GM18499 (cell line): ENCODE measurements around the gene KBTBD13.

ENCODE experiments used
- ATAC-seq: cut with Tn5 transposase; IDR thresholded peaks from one replicate; pipeline ENCODE4 v1.9.1; 2021; ENCODE audit warnings: moderate number of reproducible peaks; ENCODE audit not compliant: insufficient read depth, unreplicated experiment

Gene KBTBD13

DNA sequence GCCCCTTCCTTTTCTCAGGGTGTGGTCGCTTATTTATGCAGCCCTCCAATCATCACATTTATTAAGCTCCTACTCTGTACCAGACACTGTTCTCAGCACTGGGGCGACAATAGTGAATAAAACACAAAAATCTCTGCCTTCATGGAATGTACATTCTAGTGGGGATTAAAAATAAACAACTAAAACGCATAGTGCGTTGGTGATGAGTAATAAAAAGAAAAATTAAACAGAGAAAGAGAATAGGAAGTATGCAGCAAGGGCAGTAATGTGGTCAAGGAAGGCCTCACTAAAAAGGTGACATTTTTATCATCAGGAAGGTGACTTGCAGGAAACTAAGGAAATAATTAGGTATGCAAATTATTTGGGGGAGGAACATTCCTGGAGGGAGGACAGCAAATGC lies 26.3 kb upstream of the KBTBD13 start:
- no peak for ATAC-seq

DNA sequence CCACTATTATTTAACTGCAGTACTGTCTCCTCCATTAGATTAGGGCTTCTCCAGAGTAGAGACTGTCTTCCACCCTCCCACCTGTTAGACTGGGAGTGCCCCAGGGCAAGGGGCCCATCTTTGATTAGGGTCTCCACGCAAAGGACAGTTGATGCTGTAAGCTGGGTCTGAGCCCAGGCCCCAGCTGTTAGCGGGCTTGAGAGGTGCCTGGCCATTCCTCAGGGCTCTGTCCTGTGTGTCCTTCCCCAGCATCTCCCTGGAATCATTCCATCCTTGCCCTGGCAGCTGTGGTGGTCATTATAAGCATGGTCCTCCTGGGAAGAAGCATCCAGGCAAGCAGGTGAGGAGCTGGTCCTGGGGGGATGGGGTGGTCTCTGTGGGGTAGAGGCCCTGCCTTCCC lies 25.3 kb upstream of the KBTBD13 start:
- ATAC-seq = no peak

DNA sequence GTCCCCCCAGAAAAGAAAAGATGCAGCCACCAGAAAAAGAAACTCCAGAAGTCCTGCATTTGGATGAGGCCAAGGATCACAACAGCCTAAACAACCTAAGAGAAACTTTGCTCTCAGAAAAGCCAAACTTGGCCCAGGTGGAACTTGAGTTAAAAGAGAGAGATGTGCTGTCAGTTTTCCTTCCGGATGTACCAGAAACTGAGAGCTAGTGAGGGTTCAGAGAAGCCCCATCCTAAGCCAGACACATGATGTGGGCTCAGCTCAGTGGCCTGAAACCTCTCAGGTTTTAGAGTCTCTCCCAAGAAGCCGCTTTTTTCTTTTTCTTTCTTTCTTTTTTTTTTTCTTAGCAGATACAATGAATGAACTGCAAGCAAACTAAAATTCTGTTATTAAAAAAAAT lies 23.6 kb upstream of the KBTBD13 start:
- ATAC-seq = no peak

DNA sequence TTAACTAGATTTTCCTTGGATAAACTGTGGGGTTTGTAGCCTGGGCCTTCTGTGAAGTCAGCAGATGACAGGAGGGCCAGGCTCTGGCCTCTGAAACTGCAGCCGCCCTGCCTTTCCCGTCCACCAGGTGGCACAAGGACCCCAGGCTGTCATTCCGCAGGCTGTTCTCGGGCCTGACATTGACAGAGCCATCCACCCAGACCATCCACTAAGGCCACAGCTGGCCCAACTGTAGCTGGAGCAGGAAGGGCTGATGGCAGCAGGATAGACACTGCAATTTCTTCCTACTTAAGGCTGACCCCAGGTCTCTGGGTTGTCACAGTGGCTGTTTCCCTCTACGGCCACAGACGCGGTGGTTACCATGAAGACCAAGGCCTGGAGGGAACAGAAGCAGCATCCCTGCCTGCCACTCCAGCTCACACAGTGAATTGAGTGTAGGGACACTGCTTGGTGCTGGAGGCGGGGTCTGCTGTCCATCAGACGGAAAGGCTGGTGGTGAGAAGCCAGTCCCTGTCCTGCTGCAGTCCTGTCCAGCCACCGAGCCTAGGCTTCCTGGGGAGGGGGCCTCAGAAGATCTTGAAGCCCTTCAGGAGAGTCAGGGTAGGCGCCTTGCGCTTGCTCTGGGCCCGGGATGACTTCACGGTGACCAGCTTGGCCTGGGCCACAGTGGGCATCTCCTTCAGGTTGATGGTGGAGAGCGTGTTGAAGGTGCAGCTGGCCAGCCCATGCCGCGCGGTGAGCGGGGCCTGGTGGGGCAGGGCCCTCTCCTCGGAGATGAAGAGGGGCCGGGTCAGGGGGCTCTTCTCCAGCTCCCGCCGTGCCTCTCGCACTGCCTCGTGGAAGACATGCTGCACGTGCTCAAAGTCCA lies 22.0 kb upstream of the KBTBD13 start:
- no peak for ATAC-seq

DNA sequence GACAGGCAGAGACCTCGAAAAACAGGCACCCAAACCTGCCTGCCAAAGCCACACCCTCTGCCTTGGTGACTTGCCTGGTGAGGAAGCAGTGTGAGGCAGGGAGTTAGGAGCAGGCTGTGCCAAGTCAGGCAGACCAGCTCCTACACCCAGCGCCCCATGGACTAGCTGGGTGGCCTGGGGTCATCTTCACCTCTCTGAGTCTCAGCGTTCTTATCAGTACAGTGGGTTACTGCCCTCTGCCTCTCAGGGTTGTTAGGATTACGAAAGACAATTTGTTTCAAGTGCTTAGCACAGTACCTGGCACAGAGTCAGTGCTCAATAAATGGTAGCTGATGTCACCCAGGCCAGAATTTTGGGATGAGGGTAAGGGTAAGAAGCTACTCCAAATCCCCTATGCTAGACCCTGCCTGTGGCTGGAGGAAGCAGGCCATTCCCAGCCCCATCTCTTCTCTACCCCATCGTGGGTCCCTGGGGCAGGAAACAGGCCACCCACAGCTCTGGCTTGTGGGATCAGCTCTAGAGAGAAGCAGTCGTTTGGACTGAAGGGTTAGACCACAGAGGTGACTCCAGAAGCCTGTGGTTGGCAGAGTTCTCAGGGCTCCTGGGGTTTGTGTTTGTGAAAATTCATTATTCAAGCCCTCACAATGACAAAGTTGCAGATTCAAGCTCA lies 21.2 kb upstream of the KBTBD13 start:
- ATAC-seq = no peak

DNA sequence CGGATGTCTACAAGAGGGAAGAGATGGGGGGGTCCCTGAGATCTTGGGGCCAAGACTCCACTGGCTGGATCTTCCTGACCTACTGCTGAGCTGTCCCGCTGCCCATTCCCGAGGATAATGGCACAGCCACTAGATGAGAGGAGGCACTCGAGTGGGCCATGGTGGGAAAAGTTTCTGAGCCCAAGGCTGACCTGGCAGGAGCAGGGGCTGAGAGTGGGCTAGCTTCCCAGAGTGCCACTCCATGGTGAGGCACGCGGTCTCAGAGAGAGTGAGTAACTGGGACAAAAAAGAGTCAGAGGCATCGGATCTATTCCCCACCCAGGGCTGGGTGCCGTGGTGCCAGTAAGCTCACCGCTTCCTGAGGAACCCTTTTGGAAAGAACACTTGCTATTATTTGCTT lies 20.4 kb upstream of the KBTBD13 start:
- no peak for ATAC-seq

DNA sequence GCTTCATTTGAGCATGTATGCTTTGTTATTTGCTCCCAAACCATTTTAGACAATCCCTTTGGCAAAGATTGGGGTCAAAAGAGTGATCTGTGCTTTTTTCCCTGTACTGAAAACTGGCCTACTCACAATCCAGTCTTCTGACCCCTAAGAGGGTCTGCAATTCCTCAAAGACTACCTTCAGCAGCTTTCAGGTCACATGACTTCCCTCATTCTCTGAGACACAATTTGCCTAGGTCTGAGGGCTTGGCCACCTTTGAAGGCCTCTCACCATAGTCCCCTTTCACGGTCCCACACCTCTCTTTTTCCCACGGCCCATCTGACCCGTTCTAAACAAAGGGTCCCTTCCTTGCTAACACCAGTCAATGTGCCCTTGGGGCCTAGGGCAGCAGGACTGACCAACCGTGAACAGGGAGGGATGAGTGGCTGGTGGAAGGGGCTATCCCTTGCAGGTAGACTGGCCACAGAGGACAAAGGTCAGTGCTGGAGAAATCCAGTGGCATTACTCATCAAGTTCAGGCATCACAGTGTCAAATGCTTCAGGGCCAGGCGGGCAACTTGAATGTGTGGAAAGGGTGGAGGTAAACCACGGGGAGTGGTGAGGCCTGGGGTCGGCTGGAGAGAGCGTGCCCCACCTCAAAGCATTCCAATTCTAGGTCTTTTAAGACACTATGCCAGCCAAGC lies 19.5 kb upstream of the KBTBD13 start:
- no peak for ATAC-seq

DNA sequence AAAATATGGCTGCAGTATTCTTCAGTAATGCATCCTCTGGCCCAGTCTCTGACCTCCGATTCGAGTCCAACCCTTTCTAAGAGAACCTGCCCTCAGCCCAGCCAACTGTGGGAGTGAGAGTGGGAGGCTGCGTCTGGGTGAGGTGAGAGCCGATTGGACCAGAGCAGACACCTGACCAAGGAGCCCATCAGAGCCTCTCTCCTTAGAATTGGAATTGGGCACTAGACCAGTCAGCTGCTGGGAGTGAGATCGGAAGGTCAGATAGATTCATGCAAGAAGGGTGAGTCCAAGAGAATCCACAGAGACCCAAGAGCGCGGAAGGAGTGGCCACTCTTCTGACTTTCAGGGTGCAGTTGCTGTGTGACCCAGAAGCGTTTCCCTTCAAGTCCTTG lies 19.0 kb upstream of the KBTBD13 start:
- ATAC-seq = no peak

DNA sequence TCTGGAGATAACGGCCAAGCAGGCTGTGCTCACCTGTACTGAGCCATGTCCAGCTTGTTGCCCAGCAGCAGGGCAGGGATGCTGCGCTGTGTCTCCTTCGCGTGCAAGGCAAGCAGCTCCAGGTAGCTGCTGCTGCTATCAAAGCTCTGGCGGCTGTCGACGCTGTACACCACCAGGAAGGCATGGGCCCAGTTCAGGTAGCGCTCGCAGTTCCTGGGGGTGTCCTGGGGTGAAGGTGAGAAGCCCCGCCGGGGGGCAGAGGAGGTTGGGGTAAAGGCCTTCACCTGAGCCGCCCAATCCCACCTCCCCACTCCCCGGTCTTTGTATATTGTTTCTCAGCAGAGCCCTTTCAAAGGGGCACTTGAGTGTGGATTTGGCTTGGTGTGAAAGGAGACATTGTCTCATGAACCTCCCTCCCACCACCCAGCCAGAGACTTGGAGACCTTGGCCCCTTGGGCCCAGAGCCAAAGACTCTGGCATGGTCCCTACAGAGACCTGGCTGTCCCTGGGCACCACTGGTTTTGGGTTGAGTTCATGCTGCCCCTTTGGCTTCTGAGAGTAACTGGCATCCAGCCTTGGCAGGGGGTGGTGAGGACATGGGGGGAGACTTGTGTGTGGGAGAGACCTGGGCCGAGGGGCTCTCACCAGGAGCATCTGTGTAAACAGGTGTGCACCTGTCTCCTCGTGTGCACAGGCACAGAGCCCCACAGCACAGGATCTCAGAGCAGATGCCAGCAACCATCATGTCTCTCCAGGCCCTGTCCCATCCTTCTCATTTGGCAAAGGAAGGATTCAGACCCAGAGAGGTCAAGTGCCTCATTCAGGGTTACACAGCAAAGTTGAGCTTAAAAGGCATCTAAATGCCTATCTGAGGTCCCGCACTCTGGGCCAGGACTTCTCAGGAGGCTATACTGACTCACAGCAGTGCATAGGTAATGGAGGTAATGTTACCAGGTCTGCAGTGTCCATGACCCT lies 17.9 kb upstream of the KBTBD13 start:
- no peak for ATAC-seq

DNA sequence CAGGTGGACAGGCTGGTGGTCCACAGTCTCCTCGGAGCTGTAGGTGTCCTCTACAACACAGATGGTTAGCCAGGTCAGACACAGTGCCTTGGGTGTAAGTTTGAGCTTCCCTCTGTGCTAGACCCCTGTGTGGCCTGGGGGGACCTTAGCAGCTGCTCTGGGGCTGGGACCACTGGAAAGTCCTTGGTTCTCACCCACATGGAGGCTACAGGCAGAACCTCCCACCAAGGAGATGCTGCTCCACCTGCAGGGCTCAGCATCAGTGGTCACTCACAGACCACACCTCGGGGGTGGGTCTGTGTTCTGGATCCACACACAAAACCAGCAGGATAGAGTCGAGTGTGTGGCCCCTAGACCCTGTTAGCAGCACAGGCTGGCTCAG lies 17.2 kb upstream of the KBTBD13 start:
- ATAC-seq = no peak

DNA sequence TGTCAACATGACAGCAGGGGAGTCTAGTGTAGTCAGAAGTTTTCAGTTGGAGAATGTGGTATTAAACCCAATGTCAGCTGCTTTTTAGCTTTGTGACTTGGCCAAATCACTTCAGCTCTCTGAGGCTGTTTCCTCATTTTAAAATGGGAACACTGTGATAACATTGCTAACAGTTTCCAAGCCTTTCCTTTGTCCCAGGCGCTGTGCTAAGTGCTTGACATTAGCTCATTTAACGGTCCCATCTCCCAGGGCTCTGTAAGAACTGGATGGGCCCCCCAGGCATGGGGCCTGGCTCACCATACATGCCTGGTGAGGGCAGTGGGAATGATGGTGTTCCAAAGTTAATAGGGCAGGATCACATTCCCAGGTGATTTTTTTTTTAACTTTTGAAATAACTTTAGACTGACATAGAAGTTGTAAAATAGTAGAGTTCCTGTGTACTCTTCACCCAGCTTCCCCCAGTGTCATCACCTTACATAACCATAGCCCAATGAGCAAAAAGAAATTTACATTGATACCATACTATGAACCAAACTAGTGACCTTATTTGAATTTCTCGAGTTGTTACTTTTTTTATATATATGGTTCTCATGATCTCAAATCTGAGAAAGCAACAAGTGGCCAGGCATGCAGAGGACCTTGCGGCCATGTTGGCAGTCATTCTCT lies 16.5 kb upstream of the KBTBD13 start:
- ATAC-seq = no peak

DNA sequence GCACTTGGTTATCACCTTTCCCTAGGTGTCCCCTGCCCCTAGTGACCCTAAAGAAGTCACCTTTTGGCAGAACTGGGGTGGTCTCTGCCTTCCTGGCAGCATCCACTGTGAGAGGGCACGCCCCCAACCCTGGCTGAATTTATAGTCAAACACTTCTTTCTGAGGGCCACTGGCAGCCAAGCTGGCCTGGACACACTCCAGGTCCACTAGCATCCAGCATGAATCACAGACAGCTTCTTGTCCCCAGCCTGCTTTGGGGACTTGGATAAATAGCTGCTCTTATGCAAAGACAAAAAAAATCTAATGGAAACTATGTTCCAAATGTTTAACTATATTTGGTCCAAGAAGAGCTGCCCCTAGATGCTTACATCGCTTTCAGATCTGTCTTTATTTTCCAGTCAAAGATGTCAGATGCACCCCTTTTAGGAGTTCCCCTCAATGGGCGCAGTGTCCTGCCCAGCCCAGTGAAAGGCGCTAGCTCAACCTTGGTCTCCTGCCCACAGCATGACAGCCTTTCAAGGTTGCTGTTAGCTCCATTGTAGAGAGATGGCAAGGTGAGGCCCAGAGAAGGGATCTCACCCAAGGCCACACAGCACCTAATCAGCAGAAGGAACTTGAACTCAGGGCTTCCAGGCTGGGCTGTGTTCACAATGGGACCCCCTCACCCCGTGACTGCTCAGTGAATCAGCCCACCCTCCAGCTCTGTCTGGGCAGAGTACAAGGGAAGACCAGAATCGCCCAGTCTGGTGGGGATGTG lies 15.7 kb upstream of the KBTBD13 start:
- no peak for ATAC-seq

DNA sequence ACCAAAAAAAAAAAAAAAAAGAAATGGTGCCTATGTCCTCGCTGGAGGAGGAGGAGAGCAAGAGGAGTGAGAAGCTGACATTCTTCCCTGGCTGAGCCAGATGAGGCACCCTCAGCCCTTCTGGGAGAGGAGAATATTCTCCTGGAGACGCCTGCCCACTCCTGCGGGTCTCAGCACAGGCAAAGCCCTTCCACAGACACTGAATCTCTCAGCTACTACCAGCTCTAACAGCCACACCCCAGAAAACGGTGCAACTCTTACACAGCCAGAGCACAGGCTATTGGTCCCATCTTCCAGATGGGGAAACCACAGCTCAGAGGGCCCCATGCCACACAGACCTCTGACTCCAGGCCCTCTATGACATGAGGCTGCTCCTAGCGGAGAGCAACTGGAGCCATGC lies 14.5 kb upstream of the KBTBD13 start:
- ATAC-seq = no peak

DNA sequence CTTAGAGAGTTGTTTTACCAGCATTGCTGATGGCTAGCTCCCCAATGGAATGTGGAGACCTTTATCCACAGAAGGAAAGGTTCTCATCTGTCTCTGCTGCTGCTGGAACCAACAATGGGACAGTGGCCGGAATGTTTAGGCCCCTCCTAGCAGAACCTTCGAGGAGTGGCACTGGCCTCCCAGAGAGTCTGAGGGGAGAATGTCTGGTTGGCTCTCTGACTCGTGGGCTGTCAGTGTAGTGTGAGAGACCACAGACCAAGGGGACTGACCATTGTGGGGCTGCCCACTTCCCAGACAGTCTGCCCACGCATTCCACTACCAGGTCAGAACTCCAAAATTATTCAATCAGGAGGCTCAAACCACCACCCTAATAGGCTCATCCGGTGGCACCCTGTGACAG lies 13.8 kb upstream of the KBTBD13 start:
- ATAC-seq = no peak

DNA sequence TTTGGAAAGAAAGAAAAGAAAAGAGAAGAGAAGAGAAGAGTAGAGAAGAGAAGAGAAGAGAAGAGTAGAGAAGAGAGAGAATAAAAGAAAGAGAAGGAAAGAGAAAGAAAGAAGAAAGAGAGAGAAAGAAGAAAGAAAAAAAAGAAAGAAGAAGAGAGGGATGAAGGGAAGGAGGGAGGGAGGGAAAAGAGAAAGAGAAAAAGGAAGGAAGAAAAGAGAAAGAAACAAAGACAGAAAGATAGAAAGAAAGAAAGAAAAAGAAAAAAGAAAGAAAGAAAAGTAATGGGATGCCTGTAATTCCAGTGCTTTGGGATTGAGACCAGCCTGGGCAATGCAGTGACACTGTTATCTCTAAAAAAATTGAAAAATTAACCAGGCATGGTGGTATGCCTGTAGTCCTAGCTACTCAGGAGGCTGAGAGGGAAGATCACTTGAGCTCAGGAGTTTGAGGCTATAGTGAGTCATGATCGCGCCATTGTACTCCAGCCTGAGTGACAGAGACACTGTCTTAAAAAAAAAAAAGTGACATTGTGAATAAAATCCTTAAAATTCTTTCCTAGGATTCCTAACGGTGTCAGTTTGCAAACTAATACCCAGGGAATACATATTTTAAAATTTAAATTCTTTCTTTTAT lies 10.4 kb upstream of the KBTBD13 start:
- ATAC-seq = no peak

DNA sequence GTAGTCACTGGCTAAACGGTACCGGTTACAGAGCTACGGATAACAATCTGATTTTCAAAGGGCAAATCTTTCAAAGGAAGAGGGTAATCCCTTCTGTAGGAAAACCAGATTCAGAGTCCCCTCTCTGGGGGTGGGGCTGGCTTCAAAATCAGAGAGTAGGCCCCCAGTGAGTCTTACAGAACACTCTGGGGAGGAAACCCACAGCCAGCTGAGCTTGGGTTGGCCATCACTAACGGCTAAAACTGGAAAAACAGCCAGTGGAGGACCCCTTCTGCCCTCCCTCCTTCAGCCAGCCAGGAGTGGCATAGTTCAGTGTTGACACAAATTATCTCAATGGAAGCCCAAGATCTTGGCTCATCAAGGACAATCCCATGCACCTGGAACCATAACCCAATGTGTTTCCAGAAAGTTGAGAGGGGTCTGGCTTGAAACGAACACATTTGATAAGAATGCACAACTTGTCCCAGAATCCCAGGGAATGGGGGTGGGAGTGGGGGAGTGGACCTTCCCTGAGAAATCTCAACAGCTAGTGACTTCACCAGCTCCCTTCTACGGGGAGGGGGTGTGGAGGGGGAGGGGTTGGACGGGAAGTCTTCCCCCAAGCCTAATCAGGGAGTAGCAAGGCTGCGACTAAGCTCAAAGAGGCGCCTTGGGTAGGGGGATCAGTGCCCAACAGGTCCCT lies 9.8 kb upstream of the KBTBD13 start:
- ATAC-seq = no peak

DNA sequence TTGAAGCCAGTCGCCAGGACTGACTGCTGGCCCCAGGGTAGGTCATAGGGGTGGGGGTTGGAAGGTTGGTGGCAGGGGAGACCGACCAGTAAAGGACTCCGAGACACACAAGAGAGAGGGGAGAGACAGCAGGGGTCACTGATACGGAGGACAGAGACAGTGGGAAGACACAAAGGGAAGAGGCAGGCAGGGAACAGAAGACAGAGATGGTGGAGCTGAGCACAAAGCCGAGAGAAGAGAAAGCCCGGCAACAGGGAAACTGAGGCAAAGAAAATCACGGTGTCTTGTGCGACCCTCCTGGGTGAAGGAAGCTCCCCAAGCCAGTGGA lies 9.3 kb upstream of the KBTBD13 start:
- ATAC-seq = no peak
